T-cell (primary cell): ENCODE results near the gene EXT2. TPM values are rescaled to one million over a fixed set of nuclear protein-coding genes. Genes with fewer than 3 reads are reported as not detected.

ENCODE experiments used
- ATAC-seq, 4 experiments: fragments of 200-7000 bp in 3 of 4; fragments of 150-1000 bp in 1 of 4; cut with Tn5 transposase; replicated peaks in 1 of 4; 1 replicate in 3 of 4; 2 replicates in 1 of 4; pipeline ENCODE4 v1.10.0; 2021; ENCODE audit warnings: moderate library complexity in 3 of 4, mild to moderate bottlenecking in 2 of 4, moderate number of reproducible peaks in 1 of 4
- CTCF ChIA-PET, 2 donors: fragments of 300-600 bp; sonication (Branson Sonifier 250); formaldehyde crosslinking; loops; one replicate each; lab custom pipeline; 2022; ENCODE audit warnings: antibody characterized with exemption in 2 of 2; lab: Charles Lee
- POLR2A ChIA-PET, 2 donors: fragments of 300-600 bp; sonication (Branson Sonifier 250); formaldehyde crosslinking; loops; one replicate each; lab custom pipeline; 2022; ENCODE audit warnings: antibody characterized with exemption in 2 of 2; lab: Charles Lee
- DNase-seq, 35 experiments: peaks; one replicate each; pipeline versions ENCODE4 v3.0.0 to v3.0.0-alpha.2; 2013 to 2023
- H3K27ac ChIP-seq: one replicate; pipeline ENCODE4 v1.5.1; 2013; ENCODE audit warnings: low read length
- H3K27me3 ChIP-seq, 2 experiments: replicated peaks in 1 of 2; 1 replicate in 1 of 2; 2 replicates in 1 of 2; pipeline versions ENCODE4 v1.6.1 to v1.7.0; 2013; ENCODE audit warnings: low read length in 1 of 2, mixed read lengths in 1 of 2; ENCODE audit not compliant: control insufficient read depth in 2 of 2, insufficient read depth in 2 of 2; ENCODE audit errors: extremely low read depth in 1 of 2
- H3K36me3 ChIP-seq, 2 donors: 1 replicate in 1 of 2; 2 replicates in 1 of 2; pipeline versions ENCODE4 v1.6.1 to v1.7.0; 2013; ENCODE audit warnings: low read length in 1 of 2; ENCODE audit not compliant: control insufficient read depth in 2 of 2, insufficient read depth in 1 of 2; ENCODE audit errors: extremely low read depth in 1 of 2
- H3K4me1 ChIP-seq, 2 experiments: 1 replicate in 1 of 2; 2 replicates in 1 of 2; pipeline versions ENCODE4 v1.6.1 to v1.7.0; 2013; ENCODE audit warnings: low read length in 2 of 2, mixed read lengths in 1 of 2; ENCODE audit not compliant: insufficient read depth in 2 of 2, control insufficient read depth in 1 of 2; ENCODE audit errors: extremely low read depth in 1 of 2
- H3K4me3 ChIP-seq, 2 donors: 1 replicate in 1 of 2; 2 replicates in 1 of 2; pipeline versions ENCODE4 v1.5.1 to v1.7.0; 2013; ENCODE audit warnings: mild to moderate bottlenecking in 2 of 2, low read length in 1 of 2, moderate library complexity in 1 of 2; ENCODE audit not compliant: control insufficient read depth in 1 of 2; ENCODE audit errors: extremely low read depth in 1 of 2
- H3K9me3 ChIP-seq: 2 replicates; pipeline ENCODE4 v1.7.0; 2013
- H3K27ac Mint-ChIP-seq, 2 donors: one replicate each; pipeline ENCODE4 v1.8.0; 2020 to 2021; ENCODE audit warnings: mild to moderate bottlenecking in 2 of 2, mixed read lengths in 2 of 2
- H3K27me3 Mint-ChIP-seq, 2 donors: one replicate each; pipeline ENCODE4 v1.8.0; 2021 to 2022; ENCODE audit warnings: mixed read lengths in 2 of 2
- H3K36me3 Mint-ChIP-seq: one replicate; pipeline ENCODE4 v1.8.0; 2021; ENCODE audit warnings: mixed read lengths
- H3K4me1 Mint-ChIP-seq, 3 donors: one replicate each; pipeline ENCODE4 v1.8.0; 2020 to 2022; ENCODE audit warnings: mixed read lengths in 3 of 3, mild to moderate bottlenecking in 1 of 3
- H3K4me3 Mint-ChIP-seq, 3 donors: one replicate each; pipeline ENCODE4 v1.8.0; 2020 to 2022; ENCODE audit warnings: mild to moderate bottlenecking in 3 of 3, mixed read lengths in 3 of 3, moderate library complexity in 3 of 3
- H3K9me3 Mint-ChIP-seq, 3 donors: one replicate each; pipeline ENCODE4 v1.8.0; 2020 to 2022; ENCODE audit warnings: mixed read lengths in 3 of 3
- WGBS: methylation state at CpG from one replicate; pipeline ENCODE4 v1.1.5; 2013; ENCODE audit warnings: missing lambda C conversion rate; ENCODE audit not compliant: insufficient coverage; 5-methylcytosine and 5-hydroxymethylcytosine counted together
- total RNA-seq, 35 experiments: library from RNA in 6 of 35; stranded (reverse) in 6 of 35; fragments of 120-200 nt in 1 of 35; gene quantifications; one replicate each; pipeline versions ENCODE4 v1.2.1 to v1.2.4 and lab custom pipeline; 2013 to 2026

EXT2 gene
- total RNA-seq, 5 donors from 2014 or later (not counting 1 experiment from before 2014, with no cell fraction given): 24.8 to 30.5 (median 26.6) TPM

- POLR2A ChIA-PET: no interaction called here
- DNase-seq: no peak
Measured at GRCh38 chr11:44270403-44271273, 175.2 kb downstream of the EXT2 start.

DNA sequence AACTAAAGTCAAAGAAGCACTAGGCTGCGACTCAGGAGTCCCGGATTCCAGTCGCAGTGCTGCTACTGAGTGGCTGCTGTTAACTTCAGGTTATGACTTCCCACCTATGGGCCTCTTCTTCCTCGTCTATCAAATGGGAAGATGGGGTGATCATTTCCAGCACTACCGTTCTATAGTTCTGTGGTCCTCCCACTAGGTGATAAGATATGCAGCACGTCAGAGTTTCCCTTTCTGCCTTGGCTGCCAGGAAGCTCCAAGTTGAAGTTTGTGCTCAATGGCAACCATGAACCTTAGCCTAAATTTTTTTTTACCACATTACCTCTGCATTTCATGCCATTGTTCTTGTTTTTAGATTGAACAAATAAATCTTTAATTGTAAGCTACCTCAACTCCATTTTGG lies 175.8 kb downstream of the EXT2 start:
- POLR2A ChIA-PET: no interaction called here
- H3K9me3 Mint-ChIP-seq: no peaks in the 10 kb centered on the region
- H3K27me3 Mint-ChIP-seq: peaks cover 0 to 1% of the 10 kb centered on the region in 2 donors

More at GRCh38 chr11:44270403-44271273, 175.2 kb downstream of the EXT2 start:
- H3K4me1 ChIP-seq: no peaks in the 10 kb centered on the region
- ATAC-seq: no peak
- Mint-ChIP-seq H3K27me3 (peaks cover 0 to 1% of the 10 kb centered on the region in 2 donors), H3K36me3 (no peaks in the 10 kb centered on the region), H3K4me1 (no peaks in the 10 kb centered on the region), H3K27ac (no peak overlapping the region), H3K4me3 (no peak overlapping the region), H3K9me3 (no peaks in the 10 kb centered on the region)
- no peaks in the 10 kb centered on the region for H3K36me3 ChIP-seq
- H3K4me3 ChIP-seq: no peak overlapping the region
- CTCF ChIA-PET: no interaction called here
- 85% methylated on average over 17 of the region's 20 CpGs for WGBS
- peaks cover 0 to 21% of the 10 kb centered on the region in 2 experiments for H3K27me3 ChIP-seq
- no peaks in the 10 kb centered on the region for H3K9me3 ChIP-seq
- H3K27ac ChIP-seq: no peak overlapping the region

DNA sequence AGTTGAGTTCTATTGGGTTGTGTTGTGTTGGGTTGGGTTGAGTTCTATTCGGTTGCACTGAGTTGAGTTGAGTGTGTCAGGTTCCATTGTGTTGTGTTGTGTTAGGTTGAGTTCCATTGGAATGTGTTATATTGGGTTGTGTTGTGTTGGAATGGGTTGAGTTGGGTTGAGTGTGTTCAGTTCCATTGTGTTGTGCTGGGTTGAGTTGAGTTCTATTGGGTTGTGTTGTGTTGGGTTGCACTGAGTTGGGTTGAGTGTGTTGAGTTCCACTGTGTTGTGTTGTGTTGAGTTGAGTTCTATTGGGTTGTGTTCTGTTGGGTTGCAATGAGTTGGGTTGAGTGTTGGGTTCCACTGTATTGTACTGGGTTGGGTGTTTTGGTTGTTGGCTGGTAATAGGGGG lies 178.9 kb downstream of the EXT2 start:
- ChIA-PET CTCF (no interaction called here), POLR2A (no interaction called here)
- DNase-seq (no peak), ATAC-seq (no peak)
- Mint-ChIP-seq H3K36me3 (no peaks in the 10 kb centered on the region), H3K4me1 (no peaks in the 10 kb centered on the region), H3K9me3 (no peaks in the 10 kb centered on the region), H3K27me3 (no peaks in the 10 kb centered on the region), H3K4me3 (no peak overlapping the region), H3K27ac (no peak overlapping the region)
- Histone ChIP-seq H3K4me3 (no peak overlapping the region), H3K27ac (no peak overlapping the region), H3K36me3 (no peaks in the 10 kb centered on the region), H3K4me1 (no peaks in the 10 kb centered on the region), H3K9me3 (no peaks in the 10 kb centered on the region), H3K27me3 (peaks cover 0 to 23% of the 10 kb centered on the region in 2 experiments)
- 100% methylated on average over 1 of the region's 1 CpG for WGBS

More for the DNA sequence above, 175.8 kb downstream of the EXT2 start:
- CTCF ChIA-PET: no interaction called here
- Histone ChIP-seq H3K27ac (no peak overlapping the region), H3K4me3 (no peak overlapping the region), H3K36me3 (no peaks in the 10 kb centered on the region), H3K27me3 (peaks cover 0 to 21% of the 10 kb centered on the region in 2 experiments), H3K4me1 (no peaks in the 10 kb centered on the region), H3K9me3 (no peaks in the 10 kb centered on the region)
- no peak overlapping the region for H3K4me3 Mint-ChIP-seq
- no peak for DNase-seq
- WGBS: 86% methylated on average over 6 of the region's 6 CpGs
- no peaks in the 10 kb centered on the region for H3K36me3 Mint-ChIP-seq
- H3K4me1 Mint-ChIP-seq: no peaks in the 10 kb centered on the region
- no peak overlapping the region for H3K27ac Mint-ChIP-seq
- ATAC-seq: no peak

DNA sequence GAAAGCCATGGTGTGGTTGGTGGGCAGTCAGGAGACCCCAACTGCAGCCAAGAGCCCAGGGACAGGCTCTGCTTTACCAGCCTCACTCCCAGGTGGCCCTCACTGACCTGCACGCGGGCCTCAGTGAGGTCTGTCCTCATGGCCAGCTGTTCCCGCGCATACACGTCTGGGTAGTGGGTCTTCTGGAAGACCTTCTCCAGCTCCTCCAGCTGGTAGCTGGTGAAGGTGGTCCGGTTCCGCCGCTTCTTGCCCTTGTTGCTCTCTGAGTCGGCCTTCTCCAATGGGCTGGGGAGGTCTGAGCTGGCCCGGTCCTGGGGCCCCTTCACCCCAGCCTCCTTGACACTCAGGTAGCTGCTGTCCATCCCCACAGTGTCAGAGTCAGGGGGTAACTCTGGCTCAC lies 179.8 kb downstream of the EXT2 start:
- ATAC-seq (no peak), DNase-seq (no peak)
- no peak overlapping the region for H3K27ac Mint-ChIP-seq
- Histone ChIP-seq H3K4me3 (no peak overlapping the region), H3K27me3 (peaks cover 0 to 23% of the 10 kb centered on the region in 2 experiments), H3K27ac (no peak overlapping the region), H3K4me1 (no peaks in the 10 kb centered on the region), H3K36me3 (no peaks in the 10 kb centered on the region), H3K9me3 (no peaks in the 10 kb centered on the region)
- H3K27me3 Mint-ChIP-seq: no peaks in the 10 kb centered on the region
- 100% methylated on average over 2 of the region's 10 CpGs for WGBS
- CTCF ChIA-PET: no interaction called here
- H3K36me3 Mint-ChIP-seq: no peaks in the 10 kb centered on the region
- POLR2A ChIA-PET: no interaction called here
- no peaks in the 10 kb centered on the region for H3K4me1 Mint-ChIP-seq
- H3K4me3 Mint-ChIP-seq: no peak overlapping the region
- no peaks in the 10 kb centered on the region for H3K9me3 Mint-ChIP-seq

DNA sequence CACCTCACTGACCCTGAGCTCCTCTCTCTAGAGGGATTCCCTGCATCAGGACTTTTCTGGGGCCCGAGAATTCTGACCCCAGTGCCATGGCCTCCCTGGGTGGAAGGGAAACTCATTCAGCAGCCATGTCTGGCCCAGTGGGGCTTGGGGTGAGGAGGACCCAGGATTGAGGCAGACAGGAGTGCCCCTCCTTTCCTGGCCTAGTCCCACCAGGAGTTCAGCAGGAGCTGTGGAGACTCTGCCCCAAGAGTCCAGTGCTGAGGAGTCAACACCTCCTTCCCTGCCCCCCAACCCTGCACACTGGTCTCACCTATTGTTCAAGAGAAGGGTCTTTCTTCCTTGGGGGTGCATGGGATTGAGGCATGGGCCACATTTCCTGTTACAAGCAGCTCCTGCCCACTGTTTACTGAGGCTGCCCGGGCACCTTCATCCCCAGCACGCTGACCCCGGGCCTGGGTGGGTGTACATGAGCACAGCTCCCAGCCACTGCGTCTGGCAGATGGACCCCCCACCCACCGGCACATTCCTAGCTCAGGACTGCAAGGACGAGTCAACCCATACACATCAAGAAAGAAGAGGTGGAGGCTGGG lies 180.6 kb downstream of the EXT2 start:
- WGBS: no CpG with 5 or more reads among the region's 7 CpGs
- H3K27ac Mint-ChIP-seq: no peak overlapping the region
- DNase-seq: no peak
- no peak overlapping the region for H3K4me3 Mint-ChIP-seq
- no peak for ATAC-seq
- H3K9me3 Mint-ChIP-seq: no peaks in the 10 kb centered on the region
- no peaks in the 10 kb centered on the region for H3K36me3 Mint-ChIP-seq
- ChIA-PET CTCF (no interaction called here), POLR2A (no interaction called here)
- H3K27me3 Mint-ChIP-seq: peaks cover 0 to 1% of the 10 kb centered on the region in 2 donors
- Histone ChIP-seq H3K27me3 (peaks cover 0 to 17% of the 10 kb centered on the region in 2 experiments), H3K4me3 (no peak overlapping the region), H3K9me3 (no peaks in the 10 kb centered on the region), H3K4me1 (no peaks in the 10 kb centered on the region), H3K27ac (no peak overlapping the region), H3K36me3 (no peaks in the 10 kb centered on the region)
- H3K4me1 Mint-ChIP-seq: no peaks in the 10 kb centered on the region

GRCh38 chr11:44277196-44278090 lies 182.0 kb downstream of the EXT2 start:
- Histone ChIP-seq H3K27me3 (peaks cover 0 to 19% of the 10 kb centered on the region in 2 experiments), H3K27ac (no peak overlapping the region), H3K4me1 (no peaks in the 10 kb centered on the region), H3K9me3 (no peaks in the 10 kb centered on the region), H3K4me3 (no peak overlapping the region), H3K36me3 (no peaks in the 10 kb centered on the region)
- no peak overlapping the region for H3K4me3 Mint-ChIP-seq
- 86% methylated on average over 18 of the region's 18 CpGs for WGBS
- H3K36me3 Mint-ChIP-seq: no peaks in the 10 kb centered on the region
- H3K4me1 Mint-ChIP-seq: no peaks in the 10 kb centered on the region
- H3K27me3 Mint-ChIP-seq: peaks cover 0 to 4% of the 10 kb centered on the region in 2 donors
- DNase-seq (no peak), ATAC-seq (no peak)
- H3K27ac Mint-ChIP-seq: no peak overlapping the region
- H3K9me3 Mint-ChIP-seq: no peaks in the 10 kb centered on the region
- POLR2A ChIA-PET: no interaction called here
- CTCF ChIA-PET: no interaction called here
